Ammon's horn (tissue), 1 donor: ENCODE results near the gene USE1.
"Not testable (repeated sequence)": the region's sequence is repeated elsewhere in the genome, so short reads cannot be mapped to it uniquely, and the experiment has no call there.

Experiments used
- DNase-seq: peaks from one replicate; pipeline ENCODE4 v3.0.0-alpha.2; 2016; ENCODE audit warnings: low spot score

Gene USE1

GRCh38 chr19:17215127-17215971 is at the start of gene USE1:
Gene USE1 (plus strand): TSS chr19:17215357. CDS start chr19:17215406, 49 bp downstream.
- DNase-seq, result peak; percentile 94

GRCh38 chr19:17165715-17166114 is 49.4 kb upstream of the USE1 start:
- no peak for DNase-seq

GRCh38 chr19:17170538-17171297 is 44.4 kb upstream of the USE1 start:
- no peak for DNase-seq

- no peak for DNase-seq
Observed at GRCh38 chr19:17171874-17172273, 43.3 kb upstream of the USE1 start.

GRCh38 chr19:17172624-17173345 is 42.4 kb upstream of the USE1 start:
- no peak for DNase-seq

- DNase-seq, result no peak
Observed at GRCh38 chr19:17178291-17178690, 36.9 kb upstream of the USE1 start.

GRCh38 chr19:17180997-17181702 is 34.0 kb upstream of the USE1 start:
- no peak for DNase-seq

- no peak for DNase-seq
Observed at GRCh38 chr19:17183271-17183761, 31.8 kb upstream of the USE1 start.

- DNase-seq, result no peak
Observed at GRCh38 chr19:17183858-17184321, 31.3 kb upstream of the USE1 start.

GRCh38 chr19:17184371-17184841 is 30.8 kb upstream of the USE1 start:
- peak; percentile 18 for DNase-seq

GRCh38 chr19:17185590-17185989 is 29.6 kb upstream of the USE1 start:
- DNase-seq, result no peak

- not testable (repeated sequence) for DNase-seq
Observed at GRCh38 chr19:17191736-17192135, 23.4 kb upstream of the USE1 start.

GRCh38 chr19:17192751-17193150 is 22.4 kb upstream of the USE1 start:
- DNase-seq, result no peak

- DNase-seq, result no peak
Observed at GRCh38 chr19:17194608-17195007, 20.5 kb upstream of the USE1 start.

GRCh38 chr19:17195106-17195505 is 20.1 kb upstream of the USE1 start:
- no peak for DNase-seq

GRCh38 chr19:17196610-17197009 is 18.5 kb upstream of the USE1 start:
- DNase-seq, result no peak

GRCh38 chr19:17197666-17198065 is 17.5 kb upstream of the USE1 start:
- no peak for DNase-seq

- no peak for DNase-seq
Observed at GRCh38 chr19:17200408-17201079, 14.6 kb upstream of the USE1 start.

GRCh38 chr19:17202249-17202648 is 12.9 kb upstream of the USE1 start:
- DNase-seq, result no peak

GRCh38 chr19:17202713-17203112 is 12.4 kb upstream of the USE1 start:
- no peak for DNase-seq
